Progenitor cell of endocrine pancreas (in vitro differentiated cells): ENCODE data around the gene NR6A1. TPM values are rescaled to one million over a fixed set of nuclear protein-coding genes. Genes with fewer than 3 reads are reported as not detected.
A peak's percentile ranks its signal among the peaks of the same experiment; 100 is the strongest.

ENCODE experiments used
- DNase-seq: peaks from one replicate; pipeline ENCODE4 v3.0.0; 2021; ENCODE audit warnings: low spot score; ENCODE audit not compliant: unreplicated experiment
- H3K27ac Mint-ChIP-seq: 2 replicates; pipeline ENCODE4 v1.8.0; 2021; ENCODE audit warnings: mild to moderate bottlenecking, moderate library complexity, mixed read lengths
- H3K27me3 Mint-ChIP-seq: 2 replicates; pipeline ENCODE4 v1.8.0; 2021; ENCODE audit warnings: mixed read lengths
- H3K36me3 Mint-ChIP-seq: 2 replicates; pipeline ENCODE4 v1.8.0; 2022; ENCODE audit warnings: mixed read lengths; ENCODE audit not compliant: insufficient read depth
- H3K4me1 Mint-ChIP-seq: 2 replicates; pipeline ENCODE4 v1.8.0; 2021; ENCODE audit warnings: low read depth, mixed read lengths
- H3K4me3 Mint-ChIP-seq: 2 replicates; pipeline ENCODE4 v1.8.0; 2021; ENCODE audit warnings: low read depth, mild to moderate bottlenecking, moderate library complexity, mixed read lengths
- H3K9me3 Mint-ChIP-seq: 2 replicates; pipeline ENCODE4 v1.8.0; 2021; ENCODE audit warnings: low read depth, mixed read lengths
- CTCF ChIP-seq: fragments of 200-600 bp; sonication (generic); IDR thresholded peaks from one replicate; pipeline ENCODE4 v1.5.0; 2021; ENCODE audit warnings: antibody characterized with exemption, mild to moderate bottlenecking; ENCODE audit not compliant: unreplicated experiment
- total RNA-seq: library from RNA; stranded (reverse); gene quantifications from 2 replicates; pipeline ENCODE4 v1.2.1, GENCODE V29; 2021

NR6A1 gene
- total RNA-seq, 1 donor from 2014 or later = 86.4 TPM

GRCh38 chr9:124686918-124687317 lies 84.2 kb downstream of the NR6A1 start:
- Mint-ChIP-seq H3K27me3 (no peaks in the 10 kb centered on the region), H3K4me1 (no peaks in the 10 kb centered on the region), H3K4me3 (no peak overlapping the region), H3K36me3 (peaks cover 18% of the 10 kb centered on the region), H3K27ac (no peak overlapping the region), H3K9me3 (peaks cover 4% of the 10 kb centered on the region)
- DNase-seq = no peak
- TF ChIP-seq CTCF = no peak

- Mint-ChIP-seq H3K4me3 (no peak overlapping the region), H3K4me1 (peaks cover 8% of the 10 kb centered on the region), H3K27ac (no peak overlapping the region), H3K36me3 (peaks cover 19% of the 10 kb centered on the region), H3K9me3 (peaks cover 4% of the 10 kb centered on the region), H3K27me3 (no peaks in the 10 kb centered on the region)
- DNase-seq = no peak
- TF ChIP-seq CTCF = no peak
Measured at GRCh38 chr9:124685217-124685616, 85.9 kb downstream of the NR6A1 start.

GRCh38 chr9:124684169-124684568 lies 86.9 kb downstream of the NR6A1 start:
- H3K36me3 Mint-ChIP-seq = peaks cover 17% of the 10 kb centered on the region
- H3K4me3 Mint-ChIP-seq = no peak overlapping the region
- no peak for DNase-seq
- H3K4me1 Mint-ChIP-seq = peaks cover 9% of the 10 kb centered on the region
- H3K27me3 Mint-ChIP-seq = no peaks in the 10 kb centered on the region
- no peak for TF ChIP-seq CTCF
- peaks cover 4% of the 10 kb centered on the region for H3K9me3 Mint-ChIP-seq
- no peak overlapping the region for H3K27ac Mint-ChIP-seq

GRCh38 chr9:124683043-124683442 lies 88.1 kb downstream of the NR6A1 start:
- no peak for TF ChIP-seq CTCF

GRCh38 chr9:124680714-124681390 lies 90.3 kb downstream of the NR6A1 start:
- Mint-ChIP-seq H3K36me3 (peaks cover 12% of the 10 kb centered on the region), H3K27ac (peak overlapping the region; percentile 74), H3K9me3 (no peaks in the 10 kb centered on the region), H3K4me1 (peaks cover 19% of the 10 kb centered on the region), H3K4me3 (no peak overlapping the region), H3K27me3 (no peaks in the 10 kb centered on the region)
- no peak for TF ChIP-seq CTCF
- DNase-seq = no peak

More at GRCh38 chr9:124683043-124683442, 88.1 kb downstream of the NR6A1 start:
- Mint-ChIP-seq H3K9me3 (no peaks in the 10 kb centered on the region), H3K27ac (no peak overlapping the region), H3K4me1 (peaks cover 14% of the 10 kb centered on the region), H3K4me3 (no peak overlapping the region), H3K27me3 (no peaks in the 10 kb centered on the region), H3K36me3 (peaks cover 12% of the 10 kb centered on the region)
- no peak for DNase-seq
